Uterus (tissue), 4 donors: ENCODE data around the gene HDGFL1. TPM values are rescaled to one million over a fixed set of nuclear protein-coding genes. Genes with fewer than 3 reads are reported as not detected.

Experiments used
- DNase-seq, 2 donors: peaks; one replicate each; pipeline ENCODE4 v3.0.0-alpha.2; 2019 to 2020
- H3K27ac ChIP-seq, 2 donors: fragments of 200-600 bp; sonication (generic); 1 replicate in 1 of 2; 2 replicates in 1 of 2; pipeline ENCODE4 v1.5.1; 2016 to 2018
- H3K27me3 ChIP-seq, 2 donors: fragments of 200-600 bp; sonication (generic); one replicate each; pipeline ENCODE4 v1.5.1; 2018 to 2019; ENCODE audit warnings: control low read depth in 1 of 2
- H3K36me3 ChIP-seq, 2 donors: fragments of 200-600 bp; sonication (generic); one replicate each; pipeline ENCODE4 v1.5.1; 2019; ENCODE audit warnings: control low read depth in 1 of 2
- H3K4me1 ChIP-seq, 2 donors: fragments of 200-600 bp; sonication (generic); one replicate each; pipeline ENCODE4 v1.5.1; 2018 to 2019; ENCODE audit warnings: control low read depth in 1 of 2
- H3K4me3 ChIP-seq, 2 donors: fragments of 200-600 bp; sonication (generic); 1 replicate in 1 of 2; 2 replicates in 1 of 2; pipeline ENCODE4 v1.5.1; 2018 to 2019; ENCODE audit warnings: mild to moderate bottlenecking in 1 of 2
- H3K9me3 ChIP-seq, 2 donors: fragments of 200-600 bp; sonication (generic); one replicate each; pipeline ENCODE4 v1.5.1; 2019; ENCODE audit warnings: control low read depth in 1 of 2
- CTCF ChIP-seq, 4 experiments: fragments of 200-600 bp in 2 of 4; fragments of 450-650 bp in 2 of 4; sonication (generic) in 2 of 4; IDR thresholded peaks; one replicate each; pipeline ENCODE4 v1.5.1; 2016 to 2019; ENCODE audit warnings: antibody characterized with exemption in 4 of 4, mild to moderate bottlenecking in 2 of 4, moderate library complexity in 1 of 4
- POLR2A ChIP-seq, 2 donors: fragments of 450-650 bp; IDR thresholded peaks; one replicate each; pipeline ENCODE4 v1.6.1; 2016; ENCODE audit warnings: antibody characterized with exemption in 2 of 2, mild to moderate bottlenecking in 1 of 2, moderate library complexity in 1 of 2
- intact Hi-C: fragments of 100-400 bp; cut with DNase I; formaldehyde crosslinking; loops from one replicate; pipeline ENCODE4 v1.15.1; 2023; ENCODE audit warnings: low total_unique reads
- total RNA-seq, 4 donors: library from RNA; depleted of rRNA in 3 of 4; stranded (reverse); fragments of >200 nt in 3 of 4; gene quantifications; one replicate each; pipeline versions ENCODE4 v1.1.0 to v1.2.4, GENCODE V29; 2014 to 2023
- donor health status: DM: yes; HTN: yes; CAD: no.

Gene HDGFL1
- total RNA-seq, 4 donors from 2014 or later, result not detected

- DNase-seq, result peak; percentile 22 to 44
- intact Hi-C loops, result no loop called here
- TF ChIP-seq POLR2A (IDR thresholded peaks at IDR 0.05) (no peak), CTCF (IDR thresholded peaks at IDR 0.05) (no peak)
- no peak overlapping the region for H3K4me3 ChIP-seq
- H3K9me3 ChIP-seq, result no peaks in the 10 kb centered on the region
- no peaks in the 10 kb centered on the region for H3K4me1 ChIP-seq
- no peaks in the 10 kb centered on the region for H3K27me3 ChIP-seq
- H3K27ac ChIP-seq, result peak overlapping the region in 1 of 2 donors; percentile 57
- H3K36me3 ChIP-seq, result no peaks in the 10 kb centered on the region
These were observed 13.1 kb upstream of the HDGFL1 start for GRCh38 chr6:22556266-22556665.

- Histone ChIP-seq H3K36me3 (no peaks in the 10 kb centered on the region), H3K9me3 (no peaks in the 10 kb centered on the region), H3K4me1 (no peaks in the 10 kb centered on the region), H3K27me3 (no peaks in the 10 kb centered on the region), H3K27ac (peak overlapping the region in 1 of 2 donors; percentile 15), H3K4me3 (no peak overlapping the region)
- intact Hi-C loops, result no loop called here
- no peak for TF ChIP-seq POLR2A (IDR thresholded peaks at IDR 0.05)
- no peak for TF ChIP-seq CTCF (IDR thresholded peaks at IDR 0.05)
- DNase-seq, result no peak
These were observed 12.4 kb upstream of the HDGFL1 start for GRCh38 chr6:22557007-22557406.

GRCh38 chr6:22558288-22558882 lies 11.0 kb upstream of the HDGFL1 start:
- no peak for TF ChIP-seq CTCF (IDR thresholded peaks at IDR 0.05)
- TF ChIP-seq POLR2A (IDR thresholded peaks at IDR 0.05), result no peak
- Histone ChIP-seq H3K4me3 (no peak overlapping the region), H3K27ac (no peak overlapping the region), H3K27me3 (no peaks in the 10 kb centered on the region), H3K4me1 (no peaks in the 10 kb centered on the region), H3K9me3 (no peaks in the 10 kb centered on the region), H3K36me3 (no peaks in the 10 kb centered on the region)
- peak in 1 of 2 donors; percentile 68 for DNase-seq
- intact Hi-C loops, result no loop called here

- TF ChIP-seq CTCF (IDR thresholded peaks at IDR 0.05), result no peak
- TF ChIP-seq POLR2A (IDR thresholded peaks at IDR 0.05), result no peak
- H3K4me3 ChIP-seq, result no peak overlapping the region
These were observed 512 bp upstream of the HDGFL1 start for GRCh38 chr6:22568854-22569253.

GRCh38 chr6:22570185-22570551 lies 802 bp downstream of the HDGFL1 start:
- H3K4me1 ChIP-seq, result no peaks in the 10 kb centered on the region
- intact Hi-C loops, result no loop called here
- H3K4me3 ChIP-seq, result no peak overlapping the region
- H3K27me3 ChIP-seq, result no peaks in the 10 kb centered on the region
- TF ChIP-seq POLR2A (IDR thresholded peaks at IDR 0.05), result no peak
- TF ChIP-seq CTCF (IDR thresholded peaks at IDR 0.05), result no peak
- no peak overlapping the region for H3K27ac ChIP-seq
- no peaks in the 10 kb centered on the region for H3K36me3 ChIP-seq
- no peak for DNase-seq
- no peaks in the 10 kb centered on the region for H3K9me3 ChIP-seq

More at GRCh38 chr6:22568854-22569253, 512 bp upstream of the HDGFL1 start:
- H3K36me3 ChIP-seq, result no peaks in the 10 kb centered on the region
- no peak for DNase-seq
- H3K4me1 ChIP-seq, result no peaks in the 10 kb centered on the region
- no peaks in the 10 kb centered on the region for H3K27me3 ChIP-seq
- no peak overlapping the region for H3K27ac ChIP-seq
- intact Hi-C loops, result no loop called here
- H3K9me3 ChIP-seq, result no peaks in the 10 kb centered on the region
